Measurements from ENCODE around the gene PDX1. TPM values are rescaled to one million over a fixed set of nuclear protein-coding genes. Genes with fewer than 3 reads are reported as not detected.

The PDX1 gene
- total RNA-seq, 2 experiments from 2014 or later, result not detected

DNA sequence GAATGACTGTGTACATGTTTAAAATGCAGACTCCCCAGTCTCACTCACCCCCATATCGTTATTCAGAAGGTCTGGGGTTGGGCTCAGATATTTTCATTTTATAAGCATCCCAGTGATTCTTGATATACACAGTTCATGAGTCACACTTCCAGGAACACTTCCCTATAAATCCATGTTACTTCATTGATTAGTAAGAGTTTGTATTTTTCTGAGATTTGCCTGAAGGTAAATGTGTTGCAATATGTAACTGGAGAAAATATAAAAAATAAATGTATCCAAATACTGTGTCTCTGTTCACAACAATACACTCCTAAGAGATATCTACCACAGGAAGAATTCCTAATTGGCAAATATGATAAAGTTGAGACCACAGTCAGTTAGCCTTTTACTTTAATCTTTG, 6.6 kb upstream of the PDX1 start:
- CTCF ChIA-PET (ENCODE audit: unreplicated experiment), result no interaction called here
- H3K27ac ChIP-seq (ENCODE audit: low read depth, low read length, poor library complexity, severe bottlenecking), result no peak overlapping the region
- no peak overlapping the region for H3K4me3 ChIP-seq (ENCODE audit: low read depth, low read length, poor library complexity, severe bottlenecking)
- no peak overlapping the region for H2AFZ ChIP-seq (ENCODE audit: low read length)
- TF ChIP-seq, protein P1, sequence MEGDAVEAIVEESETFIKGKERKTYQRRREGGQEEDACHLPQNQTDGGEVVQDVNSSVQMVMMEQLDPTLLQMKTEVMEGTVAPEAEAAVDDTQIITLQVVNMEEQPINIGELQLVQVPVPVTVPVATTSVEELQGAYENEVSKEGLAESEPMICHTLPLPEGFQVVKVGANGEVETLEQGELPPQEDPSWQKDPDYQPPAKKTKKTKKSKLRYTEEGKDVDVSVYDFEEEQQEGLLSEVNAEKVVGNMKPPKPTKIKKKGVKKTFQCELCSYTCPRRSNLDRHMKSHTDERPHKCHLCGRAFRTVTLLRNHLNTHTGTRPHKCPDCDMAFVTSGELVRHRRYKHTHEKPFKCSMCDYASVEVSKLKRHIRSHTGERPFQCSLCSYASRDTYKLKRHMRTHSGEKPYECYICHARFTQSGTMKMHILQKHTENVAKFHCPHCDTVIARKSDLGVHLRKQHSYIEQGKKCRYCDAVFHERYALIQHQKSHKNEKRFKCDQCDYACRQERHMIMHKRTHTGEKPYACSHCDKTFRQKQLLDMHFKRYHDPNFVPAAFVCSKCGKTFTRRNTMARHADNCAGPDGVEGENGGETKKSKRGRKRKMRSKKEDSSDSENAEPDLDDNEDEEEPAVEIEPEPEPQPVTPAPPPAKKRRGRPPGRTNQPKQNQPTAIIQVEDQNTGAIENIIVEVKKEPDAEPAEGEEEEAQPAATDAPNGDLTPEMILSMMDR (conservative IDR thresholded peaks at IDR 0.05; ENCODE audit: low read length), result no peak
- no peak for TF ChIP-seq EZH2phosphoT487 (IDR thresholded peaks at IDR 0.05; ENCODE audit: borderline replicate concordance, low read depth, low read length)
- no peaks in the 10 kb centered on the region for H3K36me3 ChIP-seq (ENCODE audit: insufficient read depth, low read length)
- no peaks in the 10 kb centered on the region for H4K20me1 ChIP-seq (ENCODE audit: insufficient read depth, low read length)
- H3K9me2 ChIP-seq (ENCODE audit: insufficient read depth, low read length), result no peaks in the 10 kb centered on the region
- H3K79me2 ChIP-seq (ENCODE audit: insufficient read depth, low read depth, low read length), result no peaks in the 10 kb centered on the region
- no peaks in the 10 kb centered on the region for H3K9me3 ChIP-seq (ENCODE audit: low read length)
- intact Hi-C loops (cut with micrococcal nuclease; ENCODE audit: unreplicated experiment), result no loop called here
- DNase-seq (ENCODE audit: low spot score), result no peak
- BruUV-seq (replicated peaks), result no TSS peak
- POLR2A ChIA-PET, result interaction anchor here (0.7 kb wide), 1 partner anchor 24 kb away, joined by 4 read pairs; no protein-coding TSS in a partner anchor
- H3K4me2 ChIP-seq (ENCODE audit: low read length), result no peak overlapping the region
- no peaks in the 10 kb centered on the region for H3K4me1 ChIP-seq (ENCODE audit: insufficient read depth, low read length, poor library complexity, severe bottlenecking)

DNA sequence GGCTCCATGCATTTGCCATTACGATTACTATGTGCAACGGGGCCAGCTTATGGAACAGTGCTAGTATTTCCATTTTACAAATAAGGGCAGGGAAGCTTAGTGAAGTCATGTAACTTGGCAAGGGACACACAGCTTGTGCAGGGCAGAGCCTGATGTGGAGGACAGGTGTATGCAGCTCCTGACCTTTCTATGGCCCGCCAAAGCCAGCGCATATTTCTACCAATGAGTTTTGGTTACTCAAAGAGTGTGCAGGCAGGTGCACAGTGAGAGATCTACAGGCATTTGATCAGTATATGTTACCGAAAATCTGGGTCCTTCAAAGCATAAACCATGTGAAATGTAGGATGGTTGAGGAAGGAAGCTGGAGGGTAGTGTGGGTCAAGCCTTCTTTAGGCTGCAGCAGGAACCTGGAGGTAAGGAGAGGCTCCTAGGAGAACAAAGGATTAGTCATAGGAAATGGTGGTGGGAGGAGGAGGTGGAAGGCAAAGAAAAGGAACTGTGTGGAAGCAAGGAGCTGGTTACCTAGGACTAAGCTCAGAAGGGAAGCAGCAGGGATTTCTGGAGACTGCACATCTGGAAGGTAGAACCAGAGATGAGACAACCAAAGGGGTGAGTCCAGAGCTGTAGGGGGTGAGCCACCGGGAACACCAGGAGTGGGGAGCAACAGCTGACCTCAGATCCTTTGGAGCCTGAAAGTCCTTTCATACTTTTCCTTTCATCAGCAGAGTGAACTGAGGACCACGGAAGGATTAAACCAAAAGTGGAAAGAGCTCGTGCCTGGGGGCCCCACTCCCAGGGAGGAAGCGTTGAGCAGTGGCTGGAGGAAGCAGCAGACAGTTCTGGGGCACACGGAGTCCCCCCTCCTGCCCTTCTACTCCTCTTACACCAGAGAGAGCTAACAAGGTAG, 4.2 kb upstream of the PDX1 start:
- H3K4me1 ChIP-seq (ENCODE audit: insufficient read depth, low read length, poor library complexity, severe bottlenecking), result no peaks in the 10 kb centered on the region
- H3K36me3 ChIP-seq (ENCODE audit: insufficient read depth, low read length), result no peaks in the 10 kb centered on the region
- H3K27ac ChIP-seq (ENCODE audit: low read depth, low read length, poor library complexity, severe bottlenecking), result no peak overlapping the region
- no TSS peak for BruUV-seq (replicated peaks)
- no peak overlapping the region for H2AFZ ChIP-seq (ENCODE audit: low read length)
- H3K9me3 ChIP-seq (ENCODE audit: low read length), result no peaks in the 10 kb centered on the region
- ChIA-PET CTCF (ENCODE audit: unreplicated experiment) (no interaction called here), POLR2A (no interaction called here)
- no peaks in the 10 kb centered on the region for H3K79me2 ChIP-seq (ENCODE audit: insufficient read depth, low read depth, low read length)
- no peak for DNase-seq (ENCODE audit: low spot score)
- no peak overlapping the region for H3K4me3 ChIP-seq (ENCODE audit: low read depth, low read length, poor library complexity, severe bottlenecking)
- H4K20me1 ChIP-seq (ENCODE audit: insufficient read depth, low read length), result no peaks in the 10 kb centered on the region
- TF ChIP-seq EZH2phosphoT487 (IDR thresholded peaks at IDR 0.05; ENCODE audit: borderline replicate concordance, low read depth, low read length), result no peak
- TF ChIP-seq, protein P1 (conservative IDR thresholded peaks at IDR 0.05; ENCODE audit: low read length), result no peak
- no peak overlapping the region for H3K4me2 ChIP-seq (ENCODE audit: low read length)
- intact Hi-C loops (cut with micrococcal nuclease; ENCODE audit: unreplicated experiment), result no loop called here
- H3K9me2 ChIP-seq (ENCODE audit: insufficient read depth, low read length), result no peaks in the 10 kb centered on the region
